Measurements from ENCODE around the gene TBC1D1. TPM values are rescaled to one million over a fixed set of nuclear protein-coding genes. Genes with fewer than 3 reads are reported as not detected.
A peak's percentile ranks its signal among the peaks of the same experiment; 100 is the strongest.

The TBC1D1 gene
- polyA plus RNA-seq, 3 donors: 23.3 to 70.0 (median 31.5) TPM

- H3K36me3 Mint-ChIP-seq: peaks cover 51 to 60% of the 10 kb centered on the region in 2 donors
- H3K27me3 Mint-ChIP-seq (ENCODE audit: low read depth in 3 of 3): peaks cover 0 to 2% (median 0%) of the 10 kb centered on the region in 3 donors
- no peak for TF ChIP-seq CTCF (IDR thresholded peaks at IDR 0.05)
- no peaks in the 10 kb centered on the region for H3K9me3 Mint-ChIP-seq
- DNase-seq: no peak
- H3K4me1 Mint-ChIP-seq: peaks cover 29% of the 10 kb centered on the region
- Histone ChIP-seq H3K27me3 (ENCODE audit: control insufficient read depth in 2 of 2, insufficient read depth in 2 of 2, low read length in 2 of 2) (no peaks in the 10 kb centered on the region), H3K79me2 (ENCODE audit: insufficient read depth, low read length) (peaks cover 32% of the 10 kb centered on the region), H2AFZ (ENCODE audit: insufficient read depth, low read depth, low read length, poor library complexity, severe bottlenecking) (no peak overlapping the region), H3K4me2 (replicated peaks; ENCODE audit: extremely low read depth, low read length, poor library complexity, severe bottlenecking) (no peak overlapping the region), H3K9ac (ENCODE audit: insufficient read depth, low read length, poor library complexity, severe bottlenecking) (no peak overlapping the region), H4K20me1 (ENCODE audit: insufficient read depth, low read length) (no peaks in the 10 kb centered on the region), H3K9me3 (replicated peaks in 1 of 2; ENCODE audit: control insufficient read depth in 1 of 2, insufficient read depth in 1 of 2, low read length in 2 of 2) (no peaks in the 10 kb centered on the region), H3K27ac (ENCODE audit: low read depth in 1 of 2, low read length in 2 of 2) (peak overlapping the region in 1 of 2 donors; percentile 23), H3K36me3 (replicated peaks in 1 of 2; ENCODE audit: control insufficient read depth in 1 of 2, insufficient read depth in 2 of 2, low read length in 2 of 2) (peaks cover 21 to 55% of the 10 kb centered on the region in 2 donors), H3K4me3 (replicated peaks in 1 of 3; ENCODE audit: low read depth in 2 of 3, low read length in 3 of 3) (no peak overlapping the region), H3K4me1 (ENCODE audit: control insufficient read depth in 1 of 2, insufficient read depth in 2 of 2, low read length in 2 of 2) (peaks cover 36% of the 10 kb centered on the region in 2 donors)
- intact Hi-C loops (cut with micrococcal nuclease): no loop called here
- no peak overlapping the region for H3K4me3 Mint-ChIP-seq
- H3K27ac Mint-ChIP-seq: peak overlapping the region in 1 of 7 donors; percentile 54
- WGBS (ENCODE audit: insufficient coverage): 95% methylated on average over 5 of the region's 13 CpGs
These were observed 194.2 kb downstream of the TBC1D1 start for GRCh38 chr4:38084877-38085711.

GRCh38 chr4:38085751-38086150 lies 194.9 kb downstream of the TBC1D1 start:
- Histone ChIP-seq H3K79me2 (ENCODE audit: insufficient read depth, low read length) (peaks cover 25% of the 10 kb centered on the region), H3K4me1 (ENCODE audit: control insufficient read depth in 1 of 2, insufficient read depth in 2 of 2, low read length in 2 of 2) (peaks cover 30% of the 10 kb centered on the region in 2 donors), H3K4me3 (replicated peaks in 1 of 3; ENCODE audit: low read depth in 2 of 3, low read length in 3 of 3) (no peak overlapping the region), H3K27ac (ENCODE audit: low read depth in 1 of 2, low read length in 2 of 2) (peak overlapping the region in 1 of 2 donors; percentile 23), H2AFZ (ENCODE audit: insufficient read depth, low read depth, low read length, poor library complexity, severe bottlenecking) (no peak overlapping the region), H4K20me1 (ENCODE audit: insufficient read depth, low read length) (no peaks in the 10 kb centered on the region), H3K36me3 (replicated peaks in 1 of 2; ENCODE audit: control insufficient read depth in 1 of 2, insufficient read depth in 2 of 2, low read length in 2 of 2) (peaks cover 27 to 62% of the 10 kb centered on the region in 2 donors), H3K9me3 (replicated peaks in 1 of 2; ENCODE audit: control insufficient read depth in 1 of 2, insufficient read depth in 1 of 2, low read length in 2 of 2) (no peaks in the 10 kb centered on the region), H3K9ac (ENCODE audit: insufficient read depth, low read length, poor library complexity, severe bottlenecking) (no peak overlapping the region), H3K27me3 (ENCODE audit: control insufficient read depth in 2 of 2, insufficient read depth in 2 of 2, low read length in 2 of 2) (no peaks in the 10 kb centered on the region), H3K4me2 (replicated peaks; ENCODE audit: extremely low read depth, low read length, poor library complexity, severe bottlenecking) (no peak overlapping the region)
- Mint-ChIP-seq H3K9me3 (no peaks in the 10 kb centered on the region), H3K4me3 (no peak overlapping the region), H3K27ac (no peak overlapping the region), H3K4me1 (peaks cover 23% of the 10 kb centered on the region), H3K36me3 (peaks cover 52 to 60% of the 10 kb centered on the region in 2 donors), H3K27me3 (ENCODE audit: low read depth in 3 of 3) (peaks cover 0 to 2% (median 0%) of the 10 kb centered on the region in 3 donors)
- WGBS (ENCODE audit: insufficient coverage): 100% methylated on average over 1 of the region's 4 CpGs
- no peak for DNase-seq
- TF ChIP-seq CTCF (IDR thresholded peaks at IDR 0.05): no peak
- intact Hi-C loops (cut with micrococcal nuclease): no loop called here

Data from CD14-positive monocyte (primary cell).